ACHN (cell line): Measurements from ENCODE around the gene LRRC8E.

Experiments
- DNase-seq: peaks from one replicate; pipeline ENCODE4 v3.0.0-alpha.2; 2015
- in situ Hi-C: cut with HindIII; loops from 2 replicates; pipeline ENCODE4 v1.10.0; 2017; ENCODE audit warnings: low sequenced_read_pairs, low pct_ligation_motif_present, low pct_unique_long_range_greater_than_20kb

Gene LRRC8E

GRCh38 chr19:7901337-7901736, 13.0 kb downstream of the LRRC8E start:
- in situ Hi-C loops = no loop called here
- no peak for DNase-seq

GRCh38 chr19:7902796-7903243, 14.5 kb downstream of the LRRC8E start:
- in situ Hi-C loops = no loop called here
- DNase-seq = no peak

- peak; percentile 97 for DNase-seq
- in situ Hi-C loops = no loop called here
Measured at GRCh38 chr19:7903244-7904073, 15.1 kb downstream of the LRRC8E start, which contains the start of gene MAP2K7. TSS of gene MAP2K7 (plus strand) at chr19:7903877. CDS start at chr19:7903945, 68 bp downstream.

GRCh38 chr19:7904074-7905020, 16.0 kb downstream of the LRRC8E start:
- in situ Hi-C loops = no loop called here
- DNase-seq = no peak

- in situ Hi-C loops = no loop called here
- no peak for DNase-seq
Measured at GRCh38 chr19:7905268-7905667, 17.0 kb downstream of the LRRC8E start.

GRCh38 chr19:7905859-7906258, 17.5 kb downstream of the LRRC8E start:
- no peak for DNase-seq
- in situ Hi-C loops = no loop called here

- in situ Hi-C loops = no loop called here
- no peak for DNase-seq
Measured at GRCh38 chr19:7907122-7907521, 18.8 kb downstream of the LRRC8E start.

GRCh38 chr19:7907544-7907943, 19.2 kb downstream of the LRRC8E start:
- no peak for DNase-seq
- in situ Hi-C loops = no loop called here

- no peak for DNase-seq
- in situ Hi-C loops = no loop called here
Measured at GRCh38 chr19:7908078-7908699, 19.9 kb downstream of the LRRC8E start.

GRCh38 chr19:7908742-7909461, 20.6 kb downstream of the LRRC8E start:
- DNase-seq = no peak
- in situ Hi-C loops = no loop called here

GRCh38 chr19:7909471-7910067, 21.3 kb downstream of the LRRC8E start:
- in situ Hi-C loops = no loop called here
- DNase-seq = no peak

GRCh38 chr19:7910321-7911161, 22.2 kb downstream of the LRRC8E start:
- DNase-seq = no peak
- in situ Hi-C loops = no loop called here

GRCh38 chr19:7911508-7912143, 23.3 kb downstream of the LRRC8E start:
- in situ Hi-C loops = no loop called here
- no peak for DNase-seq

GRCh38 chr19:7912144-7912696, 23.9 kb downstream of the LRRC8E start:
- in situ Hi-C loops = no loop called here
- no peak for DNase-seq

- in situ Hi-C loops = no loop called here
- DNase-seq = no peak
Measured at GRCh38 chr19:7912697-7913564, 24.6 kb downstream of the LRRC8E start.

- in situ Hi-C loops = no loop called here
Measured at GRCh38 chr19:7913652-7914051, 25.3 kb downstream of the LRRC8E start.

More at GRCh38 chr19:7913652-7914051, 25.3 kb downstream of the LRRC8E start:
- no peak for DNase-seq
